MM.1S (cell line): ENCODE results near the gene SQSTM1.

Experiments
- CTCF ChIP-seq: fragments of 300-600 bp; sonication (generic); IDR thresholded peaks from 2 replicates; pipeline ENCODE4 v1.5.1; 2016; ENCODE audit warnings: antibody characterized with exemption, low read length, mixed read lengths
- EZH2phosphoT487 ChIP-seq: fragments of 300-600 bp; sonication (generic); IDR thresholded peaks from 2 replicates; pipeline ENCODE4 v1.6.1; 2018; ENCODE audit warnings: antibody characterized with exemption, low read length

- TF ChIP-seq CTCF = no peak
- TF ChIP-seq EZH2phosphoT487 = no peak
Measured at GRCh38 chr5:179805529-179806249, 15.0 kb upstream of the SQSTM1 start.
